Psoas muscle (tissue), 8 donors: Measurements from ENCODE around the gene GRIA3. TPM values are rescaled to one million over a fixed set of nuclear protein-coding genes. Genes with fewer than 3 reads are reported as not detected.

Experiments used
- ATAC-seq, 4 donors: fragments of 200-7000 bp; cut with Tn5 transposase; one replicate each; pipeline ENCODE4 v1.9.1; 2020; ENCODE audit warnings: moderate library complexity in 3 of 4, mild to moderate bottlenecking in 2 of 4
- DNase-seq, 2 donors: peaks; one replicate each; pipeline ENCODE4 v3.0.0-alpha.2; 2020
- H3K27ac ChIP-seq: fragments of 200-600 bp; one replicate; pipeline ENCODE4 v1.8.0; 2022
- H3K27me3 ChIP-seq, 3 donors: fragments of 200-600 bp in 1 of 3; one replicate each; pipeline versions ENCODE4 v1.6.1 to v1.8.0; 2013 to 2022; ENCODE audit warnings: low read length in 2 of 3, mild to moderate bottlenecking in 2 of 3, moderate library complexity in 1 of 3; ENCODE audit not compliant: insufficient read depth in 3 of 3
- H3K36me3 ChIP-seq, 2 donors: fragments of 200-600 bp in 1 of 2; one replicate each; pipeline versions ENCODE4 v1.6.1 to v1.8.0; 2013 to 2022; ENCODE audit warnings: low read depth in 1 of 2, mild to moderate bottlenecking in 1 of 2, moderate library complexity in 1 of 2; ENCODE audit not compliant: insufficient read depth in 1 of 2
- H3K4me1 ChIP-seq: fragments of 200-600 bp; one replicate; pipeline ENCODE4 v1.8.0; 2022
- H3K4me3 ChIP-seq: fragments of 200-600 bp; one replicate; pipeline ENCODE4 v1.8.0; 2022; ENCODE audit warnings: mild to moderate bottlenecking
- H3K9me3 ChIP-seq: fragments of 200-600 bp; one replicate; pipeline ENCODE4 v1.8.0; 2022
- CTCF ChIP-seq: fragments of 200-600 bp; IDR thresholded peaks from one replicate; pipeline ENCODE4 v1.8.0; 2022; ENCODE audit warnings: antibody characterized with exemption
- WGBS, 3 donors: extraction: QIAGEN DNeasy Blood & Tissue Kit; methylation state at CpG; one replicate each; pipeline versions ENCODE4 v1.1.6 to v1.1.7; 2013; 5-methylcytosine and 5-hydroxymethylcytosine counted together
- intact Hi-C, 2 donors: fragments of 100-400 bp; cut with DNase I; formaldehyde crosslinking; loops; one replicate each; pipeline versions ENCODE4 v1.11.0 to v1.14.2; 2022
- polyA plus RNA-seq, 3 donors: library from polyadenylated mRNA; stranded (reverse); fragments of 200-250 nt; gene quantifications; one replicate each; pipeline ENCODE4 v1.2.3, GENCODE V29; 2013
- total RNA-seq, 4 donors: library from RNA; stranded (reverse); fragmentation: NEBNext Ultra II Directional in 2 of 4; extraction: Animal tissue kit (Norgen Biotek cat#: 25700) in 2 of 4; gene quantifications; one replicate each; pipeline versions ENCODE4 v1.2.1 to v1.2.4, GENCODE V29; 2021 to 2023
- donor health status: healthy with polysubstance abuse.
- donor health status: DM: no; HTN: no; CAD: no; lungs with moderate emphysema.
- donor health status: Bipolar disorder and iron deficiency.
- donor health status: healthy.
- donor health status: DM: yes; HTN: yes; CAD: no.
- donor health status: DM: no; HTN: no; CAD: no.
- donor health status: DM: no; HTN: no; CAD: no.
- donor health status: DM: yes; HTN: yes; CAD: no.

GRIA3 gene
- total and polyA plus RNA-seq, 7 donors: 0.03 to 0.32 (median 0.21) TPM; not detected in 1

- no peak overlapping the region for H3K27ac ChIP-seq
- no peak overlapping the region for H3K4me3 ChIP-seq
- no peaks in the 10 kb centered on the region for H3K36me3 ChIP-seq
- intact Hi-C loops: no loop called here
- WGBS, 3 donors: 89 to 93% (median 91%) methylated on average over 1 of the region's 1 CpG
- DNase-seq (no peak), ATAC-seq (no peak)
- no peaks in the 10 kb centered on the region for H3K9me3 ChIP-seq
- no peak for TF ChIP-seq CTCF
- H3K27me3 ChIP-seq: no peaks in the 10 kb centered on the region
- H3K4me1 ChIP-seq: no peaks in the 10 kb centered on the region
Measured at GRCh38 chrX:123199338-123199737, 15.3 kb downstream of the GRIA3 start.

- ATAC-seq: no peak
- no peak overlapping the region for H3K4me3 ChIP-seq
- H3K27ac ChIP-seq: no peak overlapping the region
- H3K27me3 ChIP-seq: no peaks in the 10 kb centered on the region
- intact Hi-C loops: no loop called here
- no peak for TF ChIP-seq CTCF
- no peak for DNase-seq
- no peaks in the 10 kb centered on the region for H3K36me3 ChIP-seq
- no peaks in the 10 kb centered on the region for H3K9me3 ChIP-seq
- H3K4me1 ChIP-seq: no peaks in the 10 kb centered on the region
- 36 to 65% (median 59%) methylated on average over 5 of the region's 5 CpGs for WGBS, 3 donors
Measured at GRCh38 chrX:123201720-123202119, 17.6 kb downstream of the GRIA3 start.

GRCh38 chrX:123202523-123202922, 18.4 kb downstream of the GRIA3 start:
- no peaks in the 10 kb centered on the region for H3K27me3 ChIP-seq
- intact Hi-C loops: no loop called here
- H3K4me3 ChIP-seq: no peak overlapping the region
- whole genome bisulfite sequencing, 3 donors: 75 to 97% (median 90%) methylated on average over 4 of the region's 4 CpGs
- H3K9me3 ChIP-seq: no peaks in the 10 kb centered on the region
- no peaks in the 10 kb centered on the region for H3K36me3 ChIP-seq
- DNase-seq (no peak), ATAC-seq (no peak)
- TF ChIP-seq CTCF: no peak
- H3K27ac ChIP-seq: no peak overlapping the region
- H3K4me1 ChIP-seq: no peaks in the 10 kb centered on the region

- H3K4me1 ChIP-seq: no peaks in the 10 kb centered on the region
- no peaks in the 10 kb centered on the region for H3K27me3 ChIP-seq
- intact Hi-C loops: no loop called here
- DNase-seq (no peak), ATAC-seq (no peak)
- H3K9me3 ChIP-seq: no peaks in the 10 kb centered on the region
- 73 to 98% (median 94%) methylated on average over 3 of the region's 3 CpGs for WGBS, 3 donors
- TF ChIP-seq CTCF: no peak
- H3K4me3 ChIP-seq: no peak overlapping the region
- H3K27ac ChIP-seq: no peak overlapping the region
- no peaks in the 10 kb centered on the region for H3K36me3 ChIP-seq
Measured at GRCh38 chrX:123203772-123204171, 19.7 kb downstream of the GRIA3 start.

- WGBS, 3 donors: 79 to 90% (median 90%) methylated on average over 9 of the region's 9 CpGs
- intact Hi-C loops: no loop called here
Measured at GRCh38 chrX:123206176-123206575, 22.1 kb downstream of the GRIA3 start.

More at GRCh38 chrX:123206176-123206575, 22.1 kb downstream of the GRIA3 start:
- Histone ChIP-seq H3K27ac (no peak overlapping the region), H3K4me3 (no peak overlapping the region), H3K9me3 (no peaks in the 10 kb centered on the region), H3K4me1 (no peaks in the 10 kb centered on the region), H3K36me3 (no peaks in the 10 kb centered on the region), H3K27me3 (no peaks in the 10 kb centered on the region)
- no peak for DNase-seq
- no peak for TF ChIP-seq CTCF
- no peak for ATAC-seq
